Ectodermal cell (in vitro differentiated cells): ENCODE data around the gene GABBR2.
"Not testable (repeated sequence)": the region's sequence is repeated elsewhere in the genome, so short reads cannot be mapped to it uniquely, and the experiment has no call there.

ENCODE experiments used
- H3K27ac ChIP-seq: 2 replicates; pipeline ENCODE4 v1.7.0; 2013; ENCODE audit warnings: mild to moderate bottlenecking, low read depth, low read length; ENCODE audit not compliant: insufficient read depth, poor library complexity, severe bottlenecking
- H3K27me3 ChIP-seq: 2 replicates; pipeline ENCODE4 v1.7.0; 2013; ENCODE audit warnings: mild to moderate bottlenecking, low read length; ENCODE audit not compliant: insufficient read depth, control insufficient read depth, poor library complexity, severe bottlenecking
- H3K36me3 ChIP-seq: one replicate; pipeline ENCODE4 v1.7.0; 2013; ENCODE audit warnings: low read length; ENCODE audit not compliant: control insufficient read depth, insufficient read depth
- H3K4me1 ChIP-seq: one replicate; pipeline ENCODE4 v1.7.0; 2013; ENCODE audit warnings: low read length; ENCODE audit not compliant: control insufficient read depth, insufficient read depth
- H3K4me3 ChIP-seq: 2 replicates; pipeline ENCODE4 v1.7.0; 2013; ENCODE audit warnings: low read depth, low read length, control low read depth; ENCODE audit not compliant: insufficient read depth
- H3K9me3 ChIP-seq: 2 replicates; pipeline ENCODE4 v1.7.0; 2013; ENCODE audit warnings: mild to moderate bottlenecking, low read length, moderate library complexity; ENCODE audit not compliant: control insufficient read depth
- WGBS, 2 experiments: methylation state at CpG; one replicate each; pipeline ENCODE4 v1.1.7; 2013; ENCODE audit warnings: missing lambda C conversion rate in 2 of 2; 5-methylcytosine and 5-hydroxymethylcytosine counted together

GABBR2 gene

DNA sequence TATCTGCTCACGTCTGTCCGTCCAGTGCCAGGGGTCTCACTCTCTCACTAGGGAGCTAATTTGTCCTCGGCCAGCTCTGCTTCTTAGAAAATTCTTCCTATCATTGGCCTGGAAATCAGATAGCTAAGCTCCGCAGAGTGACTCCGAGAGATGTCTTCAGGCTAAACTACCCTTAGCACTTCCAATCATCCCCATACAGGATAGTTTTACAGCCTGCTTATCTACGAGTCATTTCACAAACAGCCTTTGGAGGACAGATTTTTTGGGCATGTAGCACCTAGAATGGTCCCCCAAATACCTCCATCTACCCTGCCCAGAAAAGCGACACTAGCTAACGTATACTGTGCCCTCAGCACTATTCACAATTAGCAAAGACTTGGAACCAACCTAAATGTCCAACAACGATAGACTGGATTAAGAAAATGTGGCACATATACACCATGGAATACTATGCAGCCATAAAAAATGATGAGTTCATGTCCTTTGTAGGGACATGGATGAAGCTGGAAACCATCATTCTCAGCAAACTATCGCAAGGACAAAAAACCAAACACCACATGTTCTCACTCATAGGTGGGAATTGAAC is 123.8 kb downstream of the GABBR2 start:
- 87 to 90% methylated on average over 8 to 9 of the region's 10 CpGs for WGBS, 2 experiments
- H3K36me3 ChIP-seq, H3K4me3 ChIP-seq, H3K9me3 ChIP-seq, H3K4me1 ChIP-seq, H3K27me3 ChIP-seq, H3K27ac ChIP-seq: not testable (repeated sequence)

DNA sequence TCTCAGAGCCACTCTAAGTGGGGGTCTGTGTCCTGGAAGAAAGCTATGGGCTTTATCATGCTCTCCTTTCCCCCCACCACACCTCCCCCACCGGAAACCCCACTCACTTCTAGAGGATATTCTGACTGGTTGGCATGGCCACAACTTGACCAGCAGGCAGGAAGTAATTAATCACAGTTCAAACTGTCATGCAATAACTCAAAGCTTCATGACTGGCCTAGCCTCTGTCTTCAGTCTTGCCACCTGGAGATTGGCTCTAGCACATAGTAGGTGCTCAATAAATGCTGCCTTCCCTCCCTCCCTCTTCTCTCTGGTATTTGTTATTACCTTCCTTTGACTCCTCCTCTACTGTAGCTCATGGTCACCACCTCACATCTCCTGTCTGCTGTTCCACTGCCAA is 124.7 kb downstream of the GABBR2 start:
- Histone ChIP-seq H3K4me3 (no peak overlapping the region), H3K4me1 (no peaks in the 10 kb centered on the region), H3K9me3 (no peaks in the 10 kb centered on the region), H3K27me3 (no peaks in the 10 kb centered on the region), H3K36me3 (no peaks in the 10 kb centered on the region), H3K27ac (no peak overlapping the region)
- WGBS, 2 experiments, result 89 to 96% methylated on average over 1 of the region's 1 CpG

DNA sequence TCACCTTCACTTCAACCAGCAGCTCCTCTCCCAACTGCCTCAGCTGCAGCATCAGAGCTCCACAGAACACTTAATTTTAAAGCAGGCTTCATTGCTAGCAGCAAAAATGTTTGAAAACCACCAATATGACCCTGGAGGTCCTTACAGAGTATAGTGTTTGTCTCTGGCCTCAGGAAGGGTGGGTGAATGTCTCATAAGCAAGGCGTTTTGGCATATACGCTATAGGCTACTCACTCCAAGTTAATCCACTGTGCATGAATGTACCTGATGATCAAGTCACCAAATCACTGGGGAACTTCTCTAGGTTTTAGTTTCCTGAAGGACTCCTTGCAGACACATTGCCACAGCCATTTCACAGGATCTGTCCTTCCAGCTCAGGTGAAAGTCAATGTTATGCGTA is 125.3 kb downstream of the GABBR2 start:
- H3K27me3 ChIP-seq, result no peaks in the 10 kb centered on the region
- H3K27ac ChIP-seq, result no peak overlapping the region
- no peaks in the 10 kb centered on the region for H3K9me3 ChIP-seq
- 90 to 95% methylated on average over 3 of the region's 3 CpGs for WGBS, 2 experiments
- H3K4me3 ChIP-seq, result no peak overlapping the region
- H3K4me1 ChIP-seq, result no peaks in the 10 kb centered on the region
- H3K36me3 ChIP-seq, result no peaks in the 10 kb centered on the region

DNA sequence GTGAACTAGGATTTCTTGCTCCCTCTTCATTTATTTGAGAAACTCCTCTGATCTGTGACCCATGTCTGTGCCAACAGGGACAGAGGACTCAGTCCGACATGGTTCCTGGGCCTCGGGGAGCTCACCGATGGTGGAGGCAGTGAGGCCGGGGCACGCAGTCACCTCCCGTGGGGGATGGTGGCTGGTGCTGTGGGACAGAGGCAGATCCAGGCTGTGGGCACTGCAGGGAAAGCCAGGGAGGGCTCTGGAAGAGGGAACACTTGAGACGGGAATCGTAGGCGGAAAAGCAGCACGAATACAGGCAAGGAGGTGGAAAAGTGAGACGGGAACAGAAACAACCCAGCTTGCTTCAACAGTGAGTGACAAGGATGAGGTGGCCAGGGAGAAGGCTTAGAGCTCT is 127.8 kb downstream of the GABBR2 start:
- Histone ChIP-seq H3K36me3 (no peaks in the 10 kb centered on the region), H3K4me1 (no peaks in the 10 kb centered on the region), H3K9me3 (no peaks in the 10 kb centered on the region), H3K27ac (no peak overlapping the region), H3K27me3 (no peaks in the 10 kb centered on the region), H3K4me3 (no peak overlapping the region)
- 85 to 86% methylated on average over 11 of the region's 11 CpGs for WGBS, 2 experiments

DNA sequence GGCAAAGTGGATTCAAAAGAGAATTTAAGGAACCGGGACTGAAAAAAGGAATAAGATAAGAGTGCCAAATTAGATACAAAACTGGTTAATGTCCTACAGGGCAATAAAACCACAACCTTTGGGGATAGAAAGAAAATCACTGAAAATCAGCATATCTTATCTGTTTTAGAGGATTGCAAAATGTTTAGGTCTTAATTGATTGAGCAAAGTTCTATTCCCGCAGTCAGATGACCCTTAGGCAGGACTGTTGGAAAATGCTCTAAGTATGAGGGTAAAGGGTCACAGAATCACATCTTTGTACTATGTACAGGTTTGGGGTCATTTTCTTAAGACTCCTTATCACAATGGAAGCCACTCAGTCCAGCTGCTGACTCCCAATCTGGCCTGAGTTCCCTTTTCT is 129.0 kb downstream of the GABBR2 start:
- no peak overlapping the region for H3K27ac ChIP-seq
- H3K4me1 ChIP-seq, result no peaks in the 10 kb centered on the region
- WGBS, 2 experiments, result 98 to 100% methylated on average over 2 of the region's 2 CpGs
- no peak overlapping the region for H3K4me3 ChIP-seq
- H3K36me3 ChIP-seq, result no peaks in the 10 kb centered on the region
- no peaks in the 10 kb centered on the region for H3K27me3 ChIP-seq
- no peaks in the 10 kb centered on the region for H3K9me3 ChIP-seq

DNA sequence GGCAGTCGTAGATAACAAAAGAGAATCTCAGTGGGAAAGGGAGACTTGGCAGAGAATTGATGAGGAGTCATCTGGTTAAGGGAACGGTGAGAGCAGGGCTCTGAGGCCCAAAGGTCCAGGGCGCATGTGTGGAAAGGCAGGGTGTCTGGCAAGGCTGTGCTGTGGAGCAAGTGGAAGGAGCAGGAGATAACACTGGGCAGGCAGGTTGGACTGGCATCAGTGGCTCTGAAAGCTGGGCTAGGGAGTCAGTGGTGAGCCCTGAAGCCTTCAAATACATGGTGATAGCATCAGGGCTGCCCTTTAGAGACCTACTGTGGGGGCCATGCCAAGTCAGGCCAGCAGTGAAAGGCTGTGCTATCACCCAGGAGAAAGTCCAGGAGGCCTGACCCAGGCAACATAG is 131.3 kb downstream of the GABBR2 start:
- Histone ChIP-seq H3K4me1 (peaks cover 4% of the 10 kb centered on the region), H3K36me3 (no peaks in the 10 kb centered on the region), H3K9me3 (no peaks in the 10 kb centered on the region), H3K4me3 (no peak overlapping the region), H3K27ac (no peak overlapping the region), H3K27me3 (no peaks in the 10 kb centered on the region)
- WGBS, 2 experiments, result 93 to 96% methylated on average over 2 of the region's 3 CpGs

DNA sequence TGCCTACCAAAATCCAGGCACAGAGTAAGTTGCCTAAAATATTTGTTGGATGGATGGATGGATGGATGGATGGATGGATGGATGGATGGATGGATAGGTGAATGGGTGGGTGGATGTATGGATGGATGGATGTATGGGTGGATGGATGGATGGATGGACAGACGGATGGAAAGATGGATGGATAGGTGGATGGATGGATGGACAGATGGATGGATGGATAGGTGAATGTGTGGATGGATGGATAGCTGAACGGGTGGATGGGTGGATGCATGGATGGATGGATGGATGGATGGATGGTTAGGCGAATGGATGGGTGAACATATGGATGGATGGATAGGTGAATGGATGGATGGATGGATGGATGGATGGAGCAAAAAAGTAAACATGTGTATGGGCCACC is 131.9 kb downstream of the GABBR2 start:
- H3K9me3 ChIP-seq, result no peaks in the 10 kb centered on the region
- H3K27me3 ChIP-seq, result no peaks in the 10 kb centered on the region
- H3K4me1 ChIP-seq, result peaks cover 7% of the 10 kb centered on the region
- no peak overlapping the region for H3K4me3 ChIP-seq
- 85 to 89% methylated on average over 3 of the region's 3 CpGs for WGBS, 2 experiments
- no peak overlapping the region for H3K27ac ChIP-seq
- no peaks in the 10 kb centered on the region for H3K36me3 ChIP-seq

DNA sequence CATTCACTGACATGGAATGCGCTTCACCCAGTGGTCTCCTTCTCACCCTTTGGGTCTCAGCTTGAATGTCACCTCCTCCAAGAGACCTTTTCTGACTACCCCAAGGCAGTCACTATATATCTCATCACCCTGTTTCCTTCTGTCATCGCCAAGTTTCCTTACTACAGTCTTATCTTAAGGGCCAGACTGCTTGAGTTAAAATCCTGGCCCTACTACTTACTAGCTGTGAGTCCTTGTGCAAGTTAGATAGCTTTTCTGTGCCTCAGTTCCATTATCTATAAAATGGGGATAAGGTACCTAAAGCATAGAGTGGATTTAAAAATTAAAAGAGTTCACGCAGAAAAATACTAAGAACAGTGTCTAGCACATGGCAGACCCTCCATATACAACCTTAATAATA is 132.4 kb downstream of the GABBR2 start:
- H3K4me3 ChIP-seq, result no peak overlapping the region
- H3K4me1 ChIP-seq, result peaks cover 7% of the 10 kb centered on the region
- WGBS, 2 experiments, result 98 to 99% methylated on average over 2 to 3 of the region's 3 CpGs
- no peaks in the 10 kb centered on the region for H3K9me3 ChIP-seq
- no peaks in the 10 kb centered on the region for H3K27me3 ChIP-seq
- no peaks in the 10 kb centered on the region for H3K36me3 ChIP-seq
- H3K27ac ChIP-seq, result no peak overlapping the region

DNA sequence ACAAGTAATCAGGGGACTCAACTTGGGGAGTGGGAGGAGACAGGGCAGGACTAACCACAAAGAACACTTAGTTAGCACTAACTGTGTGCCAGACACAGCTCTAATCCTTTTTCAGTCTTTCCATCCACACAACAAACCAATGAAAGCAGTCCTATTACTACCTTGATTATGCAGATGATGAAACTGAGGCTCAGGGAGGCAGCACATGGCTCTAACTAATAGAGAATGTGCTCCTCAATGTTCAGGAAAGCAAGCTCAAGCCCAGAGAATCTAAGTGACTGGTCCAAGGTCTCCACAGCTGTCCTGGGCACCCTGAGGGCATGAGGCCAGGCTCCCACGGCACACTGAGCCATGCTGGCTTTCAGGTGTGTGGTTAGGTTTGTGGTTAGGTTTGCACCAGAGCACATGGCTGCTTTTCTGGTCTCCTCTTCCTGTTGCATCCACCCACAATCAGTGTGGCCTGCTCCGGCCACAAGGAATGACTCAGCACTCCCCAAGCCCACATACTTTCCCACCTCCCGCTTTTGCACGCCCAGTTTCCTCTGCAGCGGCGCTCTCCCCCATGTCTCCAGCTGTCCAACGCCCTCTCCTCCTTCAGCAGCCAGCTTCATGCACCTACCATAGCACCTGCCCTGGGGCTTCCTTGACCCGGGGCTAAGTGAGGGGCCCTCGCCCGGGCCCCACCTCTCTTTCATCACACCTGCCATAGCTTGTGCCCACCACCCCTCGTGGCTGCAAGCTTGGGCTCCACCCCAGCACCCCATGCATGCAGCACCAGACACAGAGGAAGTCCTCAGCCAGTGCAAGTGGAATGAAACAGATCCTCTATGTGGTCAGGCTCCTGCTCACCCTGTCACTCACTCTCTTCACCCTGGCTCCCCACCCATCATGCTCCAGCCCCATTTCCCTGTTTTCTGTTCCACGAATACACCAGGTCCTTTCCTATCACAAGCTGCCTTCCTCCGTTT is 133.1 kb downstream of the GABBR2 start:
- no peak overlapping the region for H3K27ac ChIP-seq
- WGBS, 2 experiments, result 83 to 84% methylated on average over 13 of the region's 13 CpGs
- no peaks in the 10 kb centered on the region for H3K9me3 ChIP-seq
- H3K27me3 ChIP-seq, result no peaks in the 10 kb centered on the region
- no peak overlapping the region for H3K4me3 ChIP-seq
- peaks cover 7% of the 10 kb centered on the region for H3K4me1 ChIP-seq
- H3K36me3 ChIP-seq, result no peaks in the 10 kb centered on the region

DNA sequence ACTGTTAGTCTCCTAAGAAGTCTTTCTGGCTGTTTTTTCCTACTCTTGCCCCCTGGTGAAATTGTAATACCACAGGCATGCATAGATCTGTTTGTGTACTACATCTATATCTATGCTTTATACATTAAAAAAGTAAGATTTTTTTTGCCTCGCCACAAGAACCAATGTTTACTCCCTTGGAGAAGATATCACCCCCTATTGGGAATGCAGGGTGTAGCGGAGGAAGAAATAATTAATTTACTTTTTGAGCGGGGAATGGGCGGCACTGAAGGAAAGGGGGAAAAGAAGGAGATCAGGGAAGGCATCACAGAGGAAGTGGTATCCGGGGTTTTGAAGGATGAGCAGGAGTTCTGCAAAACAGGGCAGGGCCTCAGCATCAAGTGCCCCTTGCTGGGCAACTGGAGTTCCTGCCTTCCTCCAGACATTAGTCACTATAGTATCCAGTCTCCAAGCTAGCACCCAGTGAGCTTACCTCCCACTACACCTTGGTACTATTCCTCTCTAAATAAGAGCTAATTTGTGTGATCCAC is 134.9 kb downstream of the GABBR2 start:
- Histone ChIP-seq H3K36me3 (no peaks in the 10 kb centered on the region), H3K4me1 (peaks cover 9% of the 10 kb centered on the region), H3K27me3 (no peaks in the 10 kb centered on the region), H3K4me3 (no peak overlapping the region), H3K27ac (no peak overlapping the region), H3K9me3 (no peaks in the 10 kb centered on the region)
- WGBS, 2 experiments, result 89% methylated on average over 4 to 5 of the region's 5 CpGs
